Skeletal muscle tissue (tissue), 4 donors: ENCODE measurements around the gene KIF19. TPM values are rescaled to one million over a fixed set of nuclear protein-coding genes. Genes with fewer than 3 reads are reported as not detected.

Experiments used
- H3K27ac ChIP-seq: one replicate; pipeline ENCODE4 v1.7.0; 2013; ENCODE audit warnings: mild to moderate bottlenecking, low read depth, low read length, inconsistent platforms
- H3K27me3 ChIP-seq, 3 donors: one replicate each; pipeline ENCODE4 v1.7.0; 2013; ENCODE audit warnings: low read length in 3 of 3; ENCODE audit not compliant: control insufficient read depth in 3 of 3, insufficient read depth in 3 of 3
- H3K36me3 ChIP-seq, 3 donors: one replicate each; pipeline ENCODE4 v1.7.0; 2013; ENCODE audit warnings: low read length in 3 of 3; ENCODE audit not compliant: control insufficient read depth in 3 of 3, insufficient read depth in 3 of 3
- H3K4me1 ChIP-seq, 3 donors: one replicate each; pipeline ENCODE4 v1.7.0; 2013; ENCODE audit warnings: low read length in 3 of 3, mild to moderate bottlenecking in 3 of 3; ENCODE audit not compliant: control insufficient read depth in 3 of 3, insufficient read depth in 3 of 3
- H3K4me3 ChIP-seq, 3 donors: one replicate each; pipeline ENCODE4 v1.7.0; 2013; ENCODE audit warnings: low read length in 3 of 3
- H3K9ac ChIP-seq, 3 donors: one replicate each; pipeline ENCODE4 v1.7.0; 2013; ENCODE audit warnings: low read length in 3 of 3, mild to moderate bottlenecking in 3 of 3, moderate library complexity in 2 of 3, low read depth in 1 of 3
- H3K9me3 ChIP-seq, 3 donors: one replicate each; pipeline ENCODE4 v1.7.0; 2013; ENCODE audit warnings: low read length in 3 of 3; ENCODE audit not compliant: control insufficient read depth in 3 of 3
- total RNA-seq: library from RNA; depleted of rRNA; stranded (reverse); fragments of >200 nt; gene quantifications from one replicate; pipeline ENCODE4 v1.2.3, GENCODE V29; 2014
- donor health status: Osteomylitis.

KIF19 gene
- total RNA-seq, 1 donor from 2014 or later = 1.0 TPM

DNA sequence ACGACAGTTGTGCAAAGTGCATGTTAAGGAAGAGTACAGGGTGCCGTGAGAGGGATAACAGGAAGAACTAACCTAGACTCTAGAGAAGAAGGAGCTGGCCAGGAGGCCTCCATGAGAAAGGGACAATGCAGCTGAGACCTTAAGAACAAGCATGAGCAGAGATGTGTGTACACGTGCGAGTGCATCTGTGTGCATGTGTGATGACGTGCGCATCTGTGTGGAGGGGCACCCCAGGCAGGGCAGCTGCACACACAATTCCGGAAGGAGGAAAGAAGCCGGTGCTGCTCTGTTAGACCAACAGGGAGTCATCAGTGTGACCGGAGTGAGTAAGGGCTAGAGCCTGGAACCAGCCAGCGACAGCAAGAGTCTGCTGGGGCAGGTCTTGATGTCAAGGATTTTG lies 7.6 kb upstream of the KIF19 start:
- H3K4me1 ChIP-seq = no peaks in the 10 kb centered on the region

DNA sequence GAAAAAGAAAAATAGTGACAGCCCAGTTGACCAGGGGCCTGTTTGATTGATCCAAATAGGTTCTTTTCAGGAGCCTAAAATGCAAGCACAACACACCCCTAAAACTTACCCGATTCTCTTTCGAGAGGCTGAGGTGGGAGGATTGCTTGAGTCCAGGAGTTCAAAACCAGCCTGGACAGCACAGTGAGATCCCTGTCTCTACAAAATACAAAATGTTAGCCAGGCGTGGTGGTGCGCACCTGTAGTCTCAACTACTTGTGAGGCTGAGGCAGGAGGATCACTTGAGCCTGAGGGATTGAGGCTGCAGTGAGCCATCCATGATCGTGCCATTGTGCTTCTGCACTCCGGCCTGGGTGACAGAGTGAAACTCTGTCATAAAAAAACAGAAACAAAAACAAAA lies 1.5 kb upstream of the KIF19 start:
- Histone ChIP-seq H3K36me3 (no peaks in the 10 kb centered on the region), H3K27ac (no peak overlapping the region), H3K4me1 (peaks cover 13 to 20% (median 19%) of the 10 kb centered on the region in 3 donors), H3K9me3 (no peaks in the 10 kb centered on the region), H3K4me3 (no peak overlapping the region), H3K27me3 (peaks cover 1 to 15% (median 6%) of the 10 kb centered on the region in 3 donors), H3K9ac (no peak overlapping the region)

More for the DNA sequence above, 7.6 kb upstream of the KIF19 start:
- Histone ChIP-seq H3K36me3 (no peaks in the 10 kb centered on the region), H3K27me3 (peaks cover 0 to 11% (median 8%) of the 10 kb centered on the region in 3 donors), H3K4me3 (no peak overlapping the region), H3K9me3 (no peaks in the 10 kb centered on the region), H3K27ac (no peak overlapping the region), H3K9ac (no peak overlapping the region)

- no peaks in the 10 kb centered on the region for H3K9me3 ChIP-seq
- no peaks in the 10 kb centered on the region for H3K36me3 ChIP-seq
- H3K27me3 ChIP-seq = peaks cover 4 to 16% (median 8%) of the 10 kb centered on the region in 3 donors
- peak overlapping the region; percentile 48 to 71 (median 66) for H3K4me3 ChIP-seq
- H3K27ac ChIP-seq = no peak overlapping the region
- H3K9ac ChIP-seq = peak overlapping the region in 2 of 3 donors; percentile 16 to 76
- peaks cover 13 to 20% (median 19%) of the 10 kb centered on the region in 3 donors for H3K4me1 ChIP-seq
These were observed 667 bp upstream of the KIF19 start for GRCh38 chr17:74325376-74325742.

DNA sequence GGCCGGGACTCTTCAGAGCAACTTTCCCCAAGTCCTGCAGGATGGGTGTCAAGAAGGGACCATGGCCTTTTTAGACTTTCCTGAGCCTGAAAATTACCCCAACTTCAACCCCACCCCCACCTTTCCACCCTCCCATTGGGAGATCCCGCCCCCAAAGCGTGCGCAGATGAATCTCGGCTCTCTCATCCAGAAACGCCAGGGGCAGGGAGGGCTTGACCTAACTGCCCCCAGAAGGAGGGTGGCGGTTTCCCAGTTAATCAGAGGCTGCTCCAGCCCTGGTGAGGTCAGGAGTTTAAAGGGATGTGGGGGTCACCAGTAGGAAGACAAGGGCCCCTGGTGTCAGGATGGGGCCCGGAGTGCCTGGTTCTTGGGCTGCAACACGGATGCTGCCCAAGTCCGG lies 480 bp downstream of the KIF19 start:
- Histone ChIP-seq H3K27ac (no peak overlapping the region), H3K4me3 (peak overlapping the region; percentile 64 to 71 (median 66)), H3K4me1 (peaks cover 13 to 20% (median 19%) of the 10 kb centered on the region in 3 donors), H3K36me3 (no peaks in the 10 kb centered on the region), H3K9me3 (no peaks in the 10 kb centered on the region), H3K9ac (peak overlapping the region in 2 of 3 donors; percentile 57 to 72), H3K27me3 (peaks cover 4 to 18% (median 11%) of the 10 kb centered on the region in 3 donors)

- Histone ChIP-seq H3K27me3 (peaks cover 4 to 11% (median 7%) of the 10 kb centered on the region in 3 donors), H3K9ac (no peak overlapping the region)
These were observed 2.5 kb downstream of the KIF19 start for GRCh38 chr17:74328487-74328886.

DNA sequence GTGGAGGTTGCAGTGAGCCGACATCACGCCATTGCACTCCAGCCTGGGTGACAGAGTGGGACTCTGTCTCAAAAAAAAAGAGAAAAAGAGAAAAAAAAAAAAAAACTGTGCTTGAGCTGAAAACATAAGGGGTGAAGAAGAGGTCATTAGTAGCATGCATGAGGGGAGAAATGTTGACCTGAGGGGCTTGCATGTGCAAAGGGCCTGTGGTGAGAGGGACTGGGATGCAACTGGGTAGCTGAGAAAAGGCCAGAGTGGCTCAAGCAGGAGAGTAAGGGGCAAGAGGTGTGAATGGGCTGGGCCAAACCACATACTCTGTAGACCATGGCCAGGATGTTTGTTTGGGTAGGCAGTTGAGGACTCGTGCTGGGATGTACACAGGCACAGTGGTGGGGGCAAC lies 3.4 kb downstream of the KIF19 start:
- Histone ChIP-seq H3K27ac (no peak overlapping the region), H3K27me3 (peaks cover 4 to 11% (median 7%) of the 10 kb centered on the region in 3 donors), H3K4me1 (peaks cover 13 to 20% (median 19%) of the 10 kb centered on the region in 3 donors), H3K4me3 (no peak overlapping the region), H3K9ac (no peak overlapping the region), H3K36me3 (no peaks in the 10 kb centered on the region), H3K9me3 (no peaks in the 10 kb centered on the region)

More at GRCh38 chr17:74328487-74328886, 2.5 kb downstream of the KIF19 start:
- H3K27ac ChIP-seq = no peak overlapping the region
- no peaks in the 10 kb centered on the region for H3K9me3 ChIP-seq
- peaks cover 13 to 20% (median 19%) of the 10 kb centered on the region in 3 donors for H3K4me1 ChIP-seq
- no peaks in the 10 kb centered on the region for H3K36me3 ChIP-seq
- H3K4me3 ChIP-seq = no peak overlapping the region

DNA sequence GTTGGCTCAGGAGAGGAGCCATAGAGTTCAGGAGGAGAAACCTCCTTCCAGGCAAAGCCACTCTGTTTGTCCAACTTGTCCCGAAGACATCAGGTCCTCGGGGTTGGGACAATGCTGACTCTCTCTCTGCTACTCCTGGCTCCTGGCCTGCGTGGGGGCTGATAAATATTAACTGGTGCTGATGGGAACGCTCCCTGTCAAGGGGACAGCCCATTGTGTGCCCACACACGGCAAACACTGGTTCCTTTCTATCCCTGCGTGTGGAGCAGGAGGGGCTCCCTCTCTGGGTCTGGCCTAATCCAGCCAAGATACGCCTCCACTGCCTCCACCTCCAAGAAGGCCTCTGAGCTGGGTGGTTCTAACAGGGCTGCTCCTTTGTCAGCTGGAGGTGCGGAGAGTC lies 4.4 kb downstream of the KIF19 start:
- no peaks in the 10 kb centered on the region for H3K9me3 ChIP-seq
- no peak overlapping the region for H3K9ac ChIP-seq
- H3K4me1 ChIP-seq = peaks cover 7 to 16% (median 15%) of the 10 kb centered on the region in 3 donors
- peaks cover 10 to 14% (median 12%) of the 10 kb centered on the region in 3 donors for H3K27me3 ChIP-seq
- no peaks in the 10 kb centered on the region for H3K36me3 ChIP-seq
- no peak overlapping the region for H3K4me3 ChIP-seq
- H3K27ac ChIP-seq = no peak overlapping the region

DNA sequence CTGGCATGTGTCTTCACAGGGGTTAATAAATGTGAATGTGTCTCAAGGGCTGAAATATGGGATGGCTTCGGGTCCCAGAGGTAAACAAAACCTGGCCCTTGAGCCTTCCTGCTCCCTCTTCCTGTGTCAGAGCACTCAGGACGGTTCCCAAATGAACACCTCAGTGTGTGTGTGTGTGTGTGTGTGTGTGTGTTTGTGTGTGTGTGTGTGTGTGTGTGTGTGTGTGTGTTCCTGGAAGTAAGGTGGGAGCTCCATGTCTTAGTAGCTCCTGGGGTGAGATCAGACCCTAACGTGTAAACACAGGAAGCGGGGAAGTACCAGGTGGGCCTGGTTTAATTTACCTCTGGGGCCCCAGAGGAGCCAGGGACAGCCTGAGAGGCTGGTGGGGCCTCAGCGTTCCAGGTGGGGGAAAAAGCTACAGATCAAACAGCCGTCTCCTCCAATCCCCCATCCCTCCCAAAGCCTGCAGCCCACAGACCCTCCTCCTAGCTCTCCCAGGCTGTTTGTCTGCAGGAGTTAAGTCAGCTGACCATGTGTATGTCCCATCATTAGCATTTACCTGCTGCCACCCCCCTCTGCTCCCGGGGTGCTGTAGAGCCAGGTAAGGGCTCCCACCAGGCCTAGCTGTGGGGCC lies 6.1 kb downstream of the KIF19 start:
- no peak overlapping the region for H3K4me3 ChIP-seq

GRCh38 chr17:74332763-74333283 lies 6.8 kb downstream of the KIF19 start:
- Histone ChIP-seq H3K9me3 (no peaks in the 10 kb centered on the region), H3K9ac (no peak overlapping the region), H3K4me1 (no peaks in the 10 kb centered on the region), H3K27ac (no peak overlapping the region), H3K36me3 (no peaks in the 10 kb centered on the region), H3K27me3 (peaks cover 18 to 25% (median 20%) of the 10 kb centered on the region in 3 donors), H3K4me3 (no peak overlapping the region)

More for the DNA sequence above, 6.1 kb downstream of the KIF19 start:
- Histone ChIP-seq H3K9ac (no peak overlapping the region), H3K36me3 (no peaks in the 10 kb centered on the region), H3K27me3 (peaks cover 12 to 20% (median 15%) of the 10 kb centered on the region in 3 donors), H3K27ac (no peak overlapping the region), H3K9me3 (no peaks in the 10 kb centered on the region), H3K4me1 (no peaks in the 10 kb centered on the region)

- H3K27ac ChIP-seq = no peak overlapping the region
- H3K9ac ChIP-seq = no peak overlapping the region
- H3K27me3 ChIP-seq = peaks cover 19 to 39% (median 30%) of the 10 kb centered on the region in 3 donors
- no peak overlapping the region for H3K4me3 ChIP-seq
- H3K9me3 ChIP-seq = no peaks in the 10 kb centered on the region
- H3K36me3 ChIP-seq = no peaks in the 10 kb centered on the region
- no peaks in the 10 kb centered on the region for H3K4me1 ChIP-seq
These were observed 8.5 kb downstream of the KIF19 start for GRCh38 chr17:74334393-74335039.
